ENCODE results near the gene SEPTIN14. TPM values are rescaled to one million over a fixed set of nuclear protein-coding genes. Genes with fewer than 3 reads are reported as not detected.
"Not testable (repeated sequence)": the region's sequence is repeated elsewhere in the genome, so short reads cannot be mapped to it uniquely, and the experiment has no call there.

SEPTIN14 gene
- total RNA-seq, 1 experiment from 2014 or later = not detected

DNA sequence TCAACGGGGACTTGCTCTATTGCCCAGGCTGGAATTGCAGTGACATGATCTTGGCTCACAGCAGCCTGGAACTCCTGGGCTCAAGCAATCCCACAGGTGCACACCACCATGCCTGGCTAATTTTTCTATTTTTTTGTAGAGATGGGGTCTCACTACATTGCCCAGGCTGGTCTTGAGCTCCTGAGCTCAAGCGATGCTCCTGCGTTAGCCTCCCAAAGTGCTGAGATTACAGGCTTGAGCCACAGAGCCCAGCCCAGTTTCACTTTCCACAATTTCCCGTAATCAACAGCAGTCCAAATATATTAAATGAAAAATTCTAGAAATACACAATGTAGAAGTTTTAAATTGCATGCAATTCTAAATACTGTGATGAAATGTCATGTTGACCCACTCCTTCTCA lies 24.0 kb downstream of the SEPTIN14 start:
- Histone ChIP-seq H3K27ac (ENCODE audit: low read depth, low read length, poor library complexity, severe bottlenecking) (no peak overlapping the region), H3K9me3 (ENCODE audit: low read depth, low read length, poor library complexity, severe bottlenecking) (no peaks in the 10 kb centered on the region), H3K4me3 (ENCODE audit: low read depth, low read length, poor library complexity, severe bottlenecking) (no peak overlapping the region), H3K27me3 (replicated peaks; ENCODE audit: insufficient read depth, low read depth, low read length, poor library complexity) (no peaks in the 10 kb centered on the region), H3K4me1 (ENCODE audit: insufficient read depth, low read length, poor library complexity, severe bottlenecking) (no peaks in the 10 kb centered on the region), H3K36me3 (ENCODE audit: insufficient read depth, low read length, poor library complexity, severe bottlenecking) (no peaks in the 10 kb centered on the region)
- DNase-seq (ENCODE audit: low spot score) = no peak
- POLR2A ChIA-PET (ENCODE audit: low non-redundant PET) = no interaction called here
- intact Hi-C loops (cut with micrococcal nuclease; ENCODE audit: unreplicated experiment) = no loop called here
- CTCF ChIA-PET = no interaction called here
- no TSS peak for BruUV-seq (replicated peaks)
- TF ChIP-seq EZH2 (IDR thresholded peaks at IDR 0.05; ENCODE audit: borderline replicate concordance, low read depth, low read length, poor library complexity, severe bottlenecking) = no peak
- TF ChIP-seq, protein P1, sequence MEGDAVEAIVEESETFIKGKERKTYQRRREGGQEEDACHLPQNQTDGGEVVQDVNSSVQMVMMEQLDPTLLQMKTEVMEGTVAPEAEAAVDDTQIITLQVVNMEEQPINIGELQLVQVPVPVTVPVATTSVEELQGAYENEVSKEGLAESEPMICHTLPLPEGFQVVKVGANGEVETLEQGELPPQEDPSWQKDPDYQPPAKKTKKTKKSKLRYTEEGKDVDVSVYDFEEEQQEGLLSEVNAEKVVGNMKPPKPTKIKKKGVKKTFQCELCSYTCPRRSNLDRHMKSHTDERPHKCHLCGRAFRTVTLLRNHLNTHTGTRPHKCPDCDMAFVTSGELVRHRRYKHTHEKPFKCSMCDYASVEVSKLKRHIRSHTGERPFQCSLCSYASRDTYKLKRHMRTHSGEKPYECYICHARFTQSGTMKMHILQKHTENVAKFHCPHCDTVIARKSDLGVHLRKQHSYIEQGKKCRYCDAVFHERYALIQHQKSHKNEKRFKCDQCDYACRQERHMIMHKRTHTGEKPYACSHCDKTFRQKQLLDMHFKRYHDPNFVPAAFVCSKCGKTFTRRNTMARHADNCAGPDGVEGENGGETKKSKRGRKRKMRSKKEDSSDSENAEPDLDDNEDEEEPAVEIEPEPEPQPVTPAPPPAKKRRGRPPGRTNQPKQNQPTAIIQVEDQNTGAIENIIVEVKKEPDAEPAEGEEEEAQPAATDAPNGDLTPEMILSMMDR (conservative IDR thresholded peaks at IDR 0.05; ENCODE audit: low read depth, low read length) = no peak

DNA sequence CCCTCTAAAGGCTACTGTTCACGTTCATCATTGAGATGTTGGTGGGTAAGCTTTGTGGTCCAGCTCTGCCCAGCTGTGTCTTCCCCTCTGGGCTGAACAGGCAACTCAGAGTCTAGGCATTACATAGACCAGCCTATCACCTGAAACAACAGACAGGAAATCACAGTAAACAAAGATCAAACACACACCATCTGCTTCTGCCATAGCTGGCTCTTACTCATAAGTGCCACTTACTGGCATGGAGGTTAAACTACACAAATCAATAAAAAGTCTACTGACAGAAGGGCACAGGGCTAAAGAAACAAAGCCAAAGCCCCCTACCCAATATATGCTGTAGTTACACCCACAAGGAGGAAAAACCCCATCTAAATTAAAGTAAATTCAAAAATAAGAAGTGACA lies 35.0 kb downstream of the SEPTIN14 start:
- DNase-seq (ENCODE audit: low spot score) = no peak
- H3K27me3 ChIP-seq (replicated peaks; ENCODE audit: insufficient read depth, low read depth, low read length, poor library complexity) = no peaks in the 10 kb centered on the region
- no TSS peak for BruUV-seq (replicated peaks)
- intact Hi-C loops (cut with micrococcal nuclease; ENCODE audit: unreplicated experiment) = no loop called here
- H3K36me3 ChIP-seq (ENCODE audit: insufficient read depth, low read length, poor library complexity, severe bottlenecking) = no peaks in the 10 kb centered on the region
- CTCF ChIA-PET = no interaction called here
- no peak for TF ChIP-seq EZH2 (IDR thresholded peaks at IDR 0.05; ENCODE audit: borderline replicate concordance, low read depth, low read length, poor library complexity, severe bottlenecking)
- TF ChIP-seq, protein P1 (conservative IDR thresholded peaks at IDR 0.05; ENCODE audit: low read depth, low read length) = no peak
- no peaks in the 10 kb centered on the region for H3K4me1 ChIP-seq (ENCODE audit: insufficient read depth, low read length, poor library complexity, severe bottlenecking)
- POLR2A ChIA-PET (ENCODE audit: low non-redundant PET) = no interaction called here
- peaks cover 10% of the 10 kb centered on the region for H3K9me3 ChIP-seq (ENCODE audit: low read depth, low read length, poor library complexity, severe bottlenecking)
- H3K27ac ChIP-seq (ENCODE audit: low read depth, low read length, poor library complexity, severe bottlenecking) = no peak overlapping the region
- H3K4me3 ChIP-seq (ENCODE audit: low read depth, low read length, poor library complexity, severe bottlenecking) = no peak overlapping the region

DNA sequence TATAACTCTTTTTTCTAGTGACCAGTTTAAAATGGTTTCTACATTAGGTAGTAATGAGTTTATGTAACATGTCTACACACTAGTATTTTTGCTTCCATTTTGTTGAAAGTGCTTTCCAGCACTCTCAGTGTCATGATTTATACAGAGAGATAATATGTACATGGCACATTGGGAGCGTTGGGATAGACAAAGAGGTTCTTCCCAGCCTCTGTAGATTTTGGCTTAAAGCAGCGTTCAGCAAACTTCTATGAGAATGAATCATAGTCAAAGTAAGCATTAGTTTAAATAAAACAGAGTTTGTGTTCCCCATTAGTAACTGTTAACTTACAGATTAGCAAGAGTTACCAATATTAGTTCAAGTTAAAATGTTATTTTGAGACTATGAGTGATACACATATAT lies 43.9 kb downstream of the SEPTIN14 start:
- ChIA-PET POLR2A (ENCODE audit: low non-redundant PET) (no interaction called here), CTCF (no interaction called here)
- no peak for DNase-seq (ENCODE audit: low spot score)
- no TSS peak for BruUV-seq (replicated peaks)
- Histone ChIP-seq H3K27me3 (replicated peaks; ENCODE audit: insufficient read depth, low read depth, low read length, poor library complexity) (no peaks in the 10 kb centered on the region), H3K4me3 (ENCODE audit: low read depth, low read length, poor library complexity, severe bottlenecking) (no peak overlapping the region), H3K36me3 (ENCODE audit: insufficient read depth, low read length, poor library complexity, severe bottlenecking) (no peaks in the 10 kb centered on the region), H3K9me3 (ENCODE audit: low read depth, low read length, poor library complexity, severe bottlenecking) (peaks cover 22% of the 10 kb centered on the region), H3K27ac (ENCODE audit: low read depth, low read length, poor library complexity, severe bottlenecking) (no peak overlapping the region), H3K4me1 (ENCODE audit: insufficient read depth, low read length, poor library complexity, severe bottlenecking) (no peaks in the 10 kb centered on the region)
- intact Hi-C loops (cut with micrococcal nuclease; ENCODE audit: unreplicated experiment) = no loop called here
- TF ChIP-seq, protein P1 (conservative IDR thresholded peaks at IDR 0.05; ENCODE audit: low read depth, low read length) = no peak
- TF ChIP-seq EZH2 (IDR thresholded peaks at IDR 0.05; ENCODE audit: borderline replicate concordance, low read depth, low read length, poor library complexity, severe bottlenecking) = no peak

DNA sequence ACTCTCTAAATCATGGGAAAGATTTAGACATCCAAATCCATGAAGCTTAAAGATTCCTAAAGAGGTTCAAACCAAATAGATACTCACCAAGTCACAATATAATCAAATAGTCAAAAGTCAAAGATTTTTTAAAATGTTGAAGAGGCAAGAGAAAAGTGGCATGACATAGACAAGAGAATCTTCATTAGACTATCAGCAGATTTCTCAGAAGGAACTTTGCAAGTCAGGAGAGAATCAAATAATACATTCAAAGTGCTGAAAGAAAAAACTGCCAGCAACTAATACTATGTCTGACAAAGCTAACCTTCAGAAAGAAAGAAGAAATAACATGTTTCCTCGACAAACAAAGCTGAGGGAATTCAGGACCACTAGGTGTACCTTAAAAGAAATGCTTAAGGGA lies 65.3 kb downstream of the SEPTIN14 start:
- DNase-seq (ENCODE audit: low spot score); H3K27me3 ChIP-seq (replicated peaks; ENCODE audit: insufficient read depth, low read depth, low read length, poor library complexity); H3K4me1 ChIP-seq (ENCODE audit: insufficient read depth, low read length, poor library complexity, severe bottlenecking); H3K27ac ChIP-seq (ENCODE audit: low read depth, low read length, poor library complexity, severe bottlenecking); intact Hi-C loops (cut with micrococcal nuclease; ENCODE audit: unreplicated experiment); H3K36me3 ChIP-seq (ENCODE audit: insufficient read depth, low read length, poor library complexity, severe bottlenecking); H3K4me3 ChIP-seq (ENCODE audit: low read depth, low read length, poor library complexity, severe bottlenecking); BruUV-seq (replicated peaks); POLR2A ChIA-PET (ENCODE audit: low non-redundant PET); CTCF ChIA-PET; H3K9me3 ChIP-seq (ENCODE audit: low read depth, low read length, poor library complexity, severe bottlenecking): not testable (repeated sequence)
